Naive thymus-derived CD4-positive, alpha-beta T cell (primary cell): ENCODE measurements around the gene CCNJ. TPM values are rescaled to one million over a fixed set of nuclear protein-coding genes. Genes with fewer than 3 reads are reported as not detected.

Experiments used
- ATAC-seq: fragments of 150-1000 bp; cut with Tn5 transposase; 2 replicates; pipeline ENCODE4 v1.10.0; 2021; ENCODE audit warnings: mild to moderate bottlenecking, moderate library complexity
- CTCF ChIA-PET: fragments of 350-600 bp; sonication (Branson Sonifier 250); formaldehyde crosslinking; loops from one replicate; lab custom pipeline; 2021; ENCODE audit warnings: antibody characterized with exemption; lab: Charles Lee
- POLR2A ChIA-PET: fragments of 350-600 bp; sonication (Branson Sonifier 250); formaldehyde crosslinking; loops from one replicate; lab custom pipeline; 2021; ENCODE audit warnings: antibody characterized with exemption, inconsistent platforms; lab: Charles Lee
- DNase-seq, 9 donors: peaks; one replicate each; pipeline versions ENCODE4 v3.0.0 to v3.0.0-alpha.2; 2020 to 2022; ENCODE audit warnings: mixed read lengths in 1 of 9
- H3K27ac ChIP-seq: one replicate; pipeline ENCODE4 v1.7.0; 2013; ENCODE audit warnings: mild to moderate bottlenecking, low read depth, low read length, moderate library complexity
- H3K27me3 ChIP-seq, 2 donors: one replicate each; pipeline ENCODE4 v1.7.0; 2013; ENCODE audit warnings: low read length in 2 of 2, mild to moderate bottlenecking in 2 of 2, moderate library complexity in 2 of 2; ENCODE audit not compliant: control insufficient read depth in 2 of 2, insufficient read depth in 2 of 2
- H3K36me3 ChIP-seq, 3 experiments: 1 replicate in 2 of 3; 2 replicates in 1 of 3; pipeline ENCODE4 v1.7.0; 2013; ENCODE audit warnings: low read length in 3 of 3, mild to moderate bottlenecking in 3 of 3, moderate library complexity in 1 of 3; ENCODE audit not compliant: insufficient read depth in 3 of 3, control insufficient read depth in 2 of 3
- H3K4me1 ChIP-seq, 2 donors: one replicate each; pipeline ENCODE4 v1.7.0; 2013; ENCODE audit warnings: low read length in 2 of 2, mild to moderate bottlenecking in 2 of 2, moderate library complexity in 1 of 2; ENCODE audit not compliant: control insufficient read depth in 2 of 2, insufficient read depth in 2 of 2
- H3K4me3 ChIP-seq: 2 replicates; pipeline ENCODE4 v1.7.0; 2013; ENCODE audit warnings: mild to moderate bottlenecking, low read length
- H3K9me3 ChIP-seq, 3 experiments: 1 replicate in 2 of 3; 2 replicates in 1 of 3; pipeline ENCODE4 v1.7.0; 2013; ENCODE audit warnings: low read length in 3 of 3; ENCODE audit not compliant: control insufficient read depth in 2 of 3
- H3K27ac Mint-ChIP-seq, 9 donors: one replicate each; pipeline ENCODE4 v1.8.0; 2020 to 2022; ENCODE audit warnings: mixed read lengths in 9 of 9, mild to moderate bottlenecking in 8 of 9, moderate library complexity in 5 of 9, inconsistent platforms in 2 of 9
- H3K27me3 Mint-ChIP-seq, 5 donors: one replicate each; pipeline ENCODE4 v1.8.0; 2021 to 2022; ENCODE audit warnings: mixed read lengths in 5 of 5, mild to moderate bottlenecking in 1 of 5
- H3K36me3 Mint-ChIP-seq, 5 donors: one replicate each; pipeline ENCODE4 v1.8.0; 2020 to 2022; ENCODE audit warnings: mixed read lengths in 5 of 5, mild to moderate bottlenecking in 3 of 5, inconsistent platforms in 1 of 5
- H3K4me1 Mint-ChIP-seq, 7 donors: one replicate each; pipeline ENCODE4 v1.8.0; 2020 to 2022; ENCODE audit warnings: mixed read lengths in 7 of 7, mild to moderate bottlenecking in 3 of 7, inconsistent platforms in 1 of 7
- H3K4me3 Mint-ChIP-seq, 10 donors: one replicate each; pipeline ENCODE4 v1.8.0; 2020 to 2022; ENCODE audit warnings: mild to moderate bottlenecking in 10 of 10, mixed read lengths in 10 of 10, moderate library complexity in 6 of 10, inconsistent platforms in 2 of 10
- H3K9me3 Mint-ChIP-seq, 11 donors: one replicate each; pipeline ENCODE4 v1.8.0; 2020 to 2022; ENCODE audit warnings: mixed read lengths in 11 of 11, mild to moderate bottlenecking in 4 of 11, inconsistent platforms in 1 of 11, moderate library complexity in 1 of 11
- intact Hi-C, 2 donors: fragments of 100-400 bp; cut with micrococcal nuclease; formaldehyde crosslinking; loops; one replicate each; pipeline ENCODE4 v1.15.1; 2023
- polyA plus RNA-seq, 2 donors: library from polyadenylated mRNA; unstranded; fragments of 300-500 nt; fragmentation: Illumina TruSeq; gene quantifications; one replicate each; pipeline ENCODE4 v1.2.3, GENCODE V29; 2021
- total RNA-seq, 6 experiments: library from RNA in 5 of 6; stranded (reverse) in 5 of 6; gene quantifications; 1 replicate in 5 of 6; 2 replicates in 1 of 6; pipeline ENCODE4 v1.2.3 and lab custom pipeline; 2021 to 2026

CCNJ gene
- total and polyA plus RNA-seq, 7 experiments from 2014 or later = 1.0 to 8.0 (median 5.8) TPM

DNA sequence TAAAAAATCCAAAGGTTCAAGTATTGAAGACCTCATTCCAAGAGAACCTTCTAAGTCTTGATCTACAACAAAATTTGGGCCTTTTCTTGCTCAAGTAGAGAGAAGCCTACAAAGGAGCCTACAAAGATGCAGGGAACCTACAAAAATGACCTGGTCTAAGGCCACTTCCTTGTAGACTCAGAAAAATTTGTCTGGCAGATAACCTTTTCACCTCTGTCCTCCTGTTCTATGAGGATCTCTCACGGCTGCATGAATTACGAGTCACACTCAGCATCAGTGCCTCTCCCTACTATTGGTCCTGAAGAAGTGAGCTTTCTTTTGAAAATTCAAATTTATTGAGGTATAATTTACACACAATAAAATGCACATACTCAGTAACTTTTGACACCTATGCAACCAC, 29.3 kb downstream of the CCNJ start:
- ChIA-PET CTCF (no interaction called here), POLR2A (no interaction called here)
- Histone ChIP-seq H3K36me3 (no peaks in the 10 kb centered on the region), H3K27ac (no peak overlapping the region), H3K9me3 (no peaks in the 10 kb centered on the region), H3K27me3 (no peaks in the 10 kb centered on the region), H3K4me1 (no peaks in the 10 kb centered on the region), H3K4me3 (no peak overlapping the region)
- intact Hi-C loops = no loop called here
- DNase-seq = no peak
- no peak overlapping the region for H3K27ac Mint-ChIP-seq
- H3K9me3 Mint-ChIP-seq = peaks cover 0 to 5% (median 0%) of the 10 kb centered on the region in 11 donors
- no peaks in the 10 kb centered on the region for H3K27me3 Mint-ChIP-seq
- ATAC-seq = no peak
- H3K4me1 Mint-ChIP-seq = peaks cover 0 to 30% (median 0%) of the 10 kb centered on the region in 7 donors
- no peak overlapping the region for H3K4me3 Mint-ChIP-seq
- peaks cover 0 to 27% (median 11%) of the 10 kb centered on the region in 5 donors for H3K36me3 Mint-ChIP-seq

DNA sequence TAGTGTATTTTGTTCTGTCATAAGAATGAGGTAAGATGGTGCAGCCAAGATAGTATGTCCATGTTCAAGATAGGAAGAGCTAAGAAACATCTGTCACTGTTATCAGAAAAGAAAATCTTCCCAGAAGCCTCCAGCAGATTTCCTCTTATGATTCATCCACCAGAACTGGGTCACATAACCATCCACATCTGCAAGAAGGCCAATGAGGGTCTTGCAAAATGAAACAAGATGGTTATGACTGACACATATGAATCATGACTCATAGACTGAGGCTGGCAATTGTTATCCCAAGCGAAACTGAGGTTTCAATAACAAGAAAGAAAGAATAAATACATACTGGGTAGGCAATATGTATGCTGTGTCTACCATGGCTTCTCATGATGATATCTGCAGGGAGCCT, 30.3 kb downstream of the CCNJ start:
- ATAC-seq (no peak), DNase-seq (no peak)
- intact Hi-C loops = no loop called here
- Histone ChIP-seq H3K27ac (no peak overlapping the region), H3K36me3 (no peaks in the 10 kb centered on the region), H3K4me3 (no peak overlapping the region), H3K27me3 (no peaks in the 10 kb centered on the region), H3K9me3 (no peaks in the 10 kb centered on the region), H3K4me1 (no peaks in the 10 kb centered on the region)
- peaks cover 0 to 5% (median 0%) of the 10 kb centered on the region in 11 donors for H3K9me3 Mint-ChIP-seq
- POLR2A ChIA-PET = no interaction called here
- H3K27me3 Mint-ChIP-seq = no peaks in the 10 kb centered on the region
- CTCF ChIA-PET = no interaction called here
- peaks cover 0 to 30% (median 0%) of the 10 kb centered on the region in 7 donors for H3K4me1 Mint-ChIP-seq
- peaks cover 2 to 33% (median 14%) of the 10 kb centered on the region in 5 donors for H3K36me3 Mint-ChIP-seq
- H3K4me3 Mint-ChIP-seq = peak overlapping the region in 1 of 10 donors; percentile 28
- H3K27ac Mint-ChIP-seq = peak overlapping the region in 1 of 9 donors; percentile 48

GRCh38 chr10:96074776-96075175, 31.4 kb downstream of the CCNJ start:
- H3K4me3 ChIP-seq = no peak overlapping the region
- no peaks in the 10 kb centered on the region for H3K4me1 ChIP-seq
- Mint-ChIP-seq H3K4me1 (peaks cover 0 to 33% (median 0%) of the 10 kb centered on the region in 7 donors), H3K36me3 (peaks cover 7 to 39% (median 14%) of the 10 kb centered on the region in 5 donors), H3K27ac (no peak overlapping the region), H3K9me3 (peaks cover 0 to 5% (median 0%) of the 10 kb centered on the region in 11 donors), H3K4me3 (no peak overlapping the region), H3K27me3 (no peaks in the 10 kb centered on the region)
- H3K27me3 ChIP-seq = no peaks in the 10 kb centered on the region
- CTCF ChIA-PET = interaction anchor here (0.5 kb wide), 1 partner anchor 13 kb away, joined by 5 read pairs; no protein-coding TSS in a partner anchor
- intact Hi-C loops = no loop called here
- no peaks in the 10 kb centered on the region for H3K9me3 ChIP-seq
- no peak overlapping the region for H3K27ac ChIP-seq
- no peaks in the 10 kb centered on the region for H3K36me3 ChIP-seq
- no peak for ATAC-seq
- POLR2A ChIA-PET = interaction anchor here (1.1 kb wide), 1 partner anchor 15 kb away, joined by 3 read pairs; no protein-coding TSS in a partner anchor
- no peak for DNase-seq

DNA sequence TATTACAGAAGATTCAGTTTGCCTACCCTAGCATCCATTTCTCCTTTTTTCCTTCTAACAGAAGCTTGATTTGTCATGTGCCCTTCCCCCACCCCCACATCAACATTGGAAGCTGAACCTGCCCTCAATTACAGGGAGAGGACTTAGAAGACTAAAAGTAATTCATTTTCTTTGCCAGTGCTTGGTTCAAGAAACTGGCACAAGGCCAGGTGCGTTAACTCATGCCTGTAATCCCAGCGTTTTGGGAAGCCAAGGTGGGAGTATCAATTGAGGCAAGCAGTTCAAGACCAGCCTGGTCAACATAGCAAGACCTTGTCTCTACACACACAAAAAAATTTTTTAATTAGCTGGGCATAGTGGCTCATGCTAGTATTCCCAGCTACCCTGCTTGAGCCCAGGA, 32.6 kb downstream of the CCNJ start:
- intact Hi-C loops = no loop called here
- CTCF ChIA-PET = interaction anchor here (1.0 kb wide), 1 partner anchor 33 kb away, joined by 3 read pairs; the partner anchor contains the start of gene CCNJ
- H3K4me1 Mint-ChIP-seq = peaks cover 0 to 44% (median 0%) of the 10 kb centered on the region in 7 donors

DNA sequence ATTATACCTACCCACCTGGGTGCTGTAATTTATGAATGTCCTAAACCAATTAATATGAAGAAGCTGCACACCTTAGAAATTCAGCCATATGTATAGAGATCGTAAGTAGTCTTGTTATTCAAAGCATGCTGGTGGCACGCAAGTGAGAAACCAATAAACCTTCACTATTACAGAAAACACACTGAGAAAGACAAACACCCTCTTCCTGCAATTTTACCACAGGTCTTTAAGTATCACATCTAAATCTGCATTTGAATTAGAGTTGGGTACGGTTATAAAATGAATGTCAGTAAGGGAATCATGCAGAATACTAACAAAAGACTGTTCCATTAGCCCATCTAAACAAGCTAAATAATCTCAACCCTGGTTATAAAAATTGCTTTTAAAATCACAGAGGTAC, 33.8 kb downstream of the CCNJ start:
- H3K4me1 ChIP-seq = no peaks in the 10 kb centered on the region
- H3K27me3 ChIP-seq = no peaks in the 10 kb centered on the region
- intact Hi-C loops = no loop called here
- CTCF ChIA-PET = interaction anchor here (1.2 kb wide), 1 partner anchor 13 kb away, joined by 3 read pairs; no protein-coding TSS in a partner anchor
- H3K36me3 ChIP-seq = no peaks in the 10 kb centered on the region
- H3K4me3 Mint-ChIP-seq = no peak overlapping the region
- POLR2A ChIA-PET = no interaction called here
- H3K9me3 ChIP-seq = no peaks in the 10 kb centered on the region
- DNase-seq (no peak), ATAC-seq (no peak)
- H3K4me1 Mint-ChIP-seq = peaks cover 0 to 41% (median 0%) of the 10 kb centered on the region in 7 donors
- H3K27me3 Mint-ChIP-seq = no peaks in the 10 kb centered on the region
- no peak overlapping the region for H3K27ac Mint-ChIP-seq
- peaks cover 9 to 48% (median 27%) of the 10 kb centered on the region in 5 donors for H3K36me3 Mint-ChIP-seq
- no peak overlapping the region for H3K4me3 ChIP-seq
- H3K27ac ChIP-seq = no peak overlapping the region
- H3K9me3 Mint-ChIP-seq = peaks cover 0 to 5% (median 0%) of the 10 kb centered on the region in 11 donors

More for the DNA sequence above, 32.6 kb downstream of the CCNJ start:
- Histone ChIP-seq H3K9me3 (no peaks in the 10 kb centered on the region), H3K4me1 (no peaks in the 10 kb centered on the region), H3K36me3 (no peaks in the 10 kb centered on the region), H3K27me3 (no peaks in the 10 kb centered on the region), H3K4me3 (no peak overlapping the region), H3K27ac (no peak overlapping the region)
- DNase-seq (no peak), ATAC-seq (no peak)
- POLR2A ChIA-PET = interaction anchor here (0.8 kb wide), 1 partner anchor 23 kb away, joined by 3 read pairs; no protein-coding TSS in a partner anchor
- no peak overlapping the region for H3K27ac Mint-ChIP-seq
- H3K9me3 Mint-ChIP-seq = peaks cover 0 to 5% (median 0%) of the 10 kb centered on the region in 11 donors
- peaks cover 7 to 43% (median 23%) of the 10 kb centered on the region in 5 donors for H3K36me3 Mint-ChIP-seq
- no peaks in the 10 kb centered on the region for H3K27me3 Mint-ChIP-seq
- H3K4me3 Mint-ChIP-seq = no peak overlapping the region

GRCh38 chr10:96082153-96082552, 38.8 kb downstream of the CCNJ start:
- no peaks in the 10 kb centered on the region for H3K27me3 Mint-ChIP-seq
- DNase-seq (no peak), ATAC-seq (no peak)
- no peaks in the 10 kb centered on the region for H3K4me1 ChIP-seq
- no peak overlapping the region for H3K27ac ChIP-seq
- no peaks in the 10 kb centered on the region for H3K9me3 ChIP-seq
- no peaks in the 10 kb centered on the region for H3K9me3 Mint-ChIP-seq
- no peak overlapping the region for H3K27ac Mint-ChIP-seq
- intact Hi-C loops = no loop called here
- ChIA-PET CTCF (no interaction called here), POLR2A (interaction anchor here (0.6 to 2.0 kb wide), 2 partner anchors 48 to 65 kb away, joined by 3 to 5 read pairs; partner anchors contain the start of gene ZNF518A)
- no peak overlapping the region for H3K4me3 Mint-ChIP-seq
- no peaks in the 10 kb centered on the region for H3K27me3 ChIP-seq
- H3K36me3 Mint-ChIP-seq = peaks cover 17 to 58% (median 41%) of the 10 kb centered on the region in 5 donors
- H3K36me3 ChIP-seq = no peaks in the 10 kb centered on the region
- H3K4me1 Mint-ChIP-seq = peaks cover 0 to 15% (median 0%) of the 10 kb centered on the region in 7 donors
- no peak overlapping the region for H3K4me3 ChIP-seq

DNA sequence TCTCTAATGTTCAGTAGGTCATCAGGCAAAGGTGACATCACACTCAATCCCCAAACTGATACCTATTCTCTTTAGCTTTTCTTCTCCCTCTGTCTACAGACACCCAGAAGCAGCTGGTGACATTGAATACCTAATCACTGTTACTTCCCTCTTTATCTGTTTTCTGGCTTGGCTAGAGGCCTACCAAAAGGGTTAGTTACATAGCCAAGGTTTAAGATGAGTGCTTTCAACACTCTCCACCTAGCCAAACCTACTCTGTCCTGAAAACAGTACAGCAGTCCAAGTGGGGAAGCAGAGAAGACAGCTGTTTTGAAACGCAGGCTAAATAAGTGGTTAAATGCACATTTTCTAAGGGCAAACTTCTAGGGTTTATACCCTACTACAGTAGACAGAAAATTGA, 39.4 kb downstream of the CCNJ start:
- DNase-seq (no peak), ATAC-seq (no peak)
- Histone ChIP-seq H3K27me3 (no peaks in the 10 kb centered on the region), H3K4me3 (no peak overlapping the region), H3K36me3 (no peaks in the 10 kb centered on the region), H3K4me1 (no peaks in the 10 kb centered on the region), H3K27ac (no peak overlapping the region), H3K9me3 (no peaks in the 10 kb centered on the region)
- ChIA-PET POLR2A (interaction anchor here (2.0 kb wide), 1 partner anchor 47 kb away, joined by 5 read pairs; the partner anchor contains the start of gene ZNF518A), CTCF (no interaction called here)
- intact Hi-C loops = no loop called here
- H3K27ac Mint-ChIP-seq = no peak overlapping the region
- peaks cover 18 to 55% (median 38%) of the 10 kb centered on the region in 5 donors for H3K36me3 Mint-ChIP-seq
- no peaks in the 10 kb centered on the region for H3K27me3 Mint-ChIP-seq
- no peak overlapping the region for H3K4me3 Mint-ChIP-seq
- H3K9me3 Mint-ChIP-seq = no peaks in the 10 kb centered on the region
- peaks cover 0 to 15% (median 0%) of the 10 kb centered on the region in 7 donors for H3K4me1 Mint-ChIP-seq
